T-helper 17 cell (primary cell): ENCODE measurements around the gene TK1. TPM values are rescaled to one million over a fixed set of nuclear protein-coding genes. Genes with fewer than 3 reads are reported as not detected.
A peak's percentile ranks its signal among the peaks of the same experiment; 100 is the strongest.
"Not testable (repeated sequence)": the region's sequence is repeated elsewhere in the genome, so short reads cannot be mapped to it uniquely, and the experiment has no call there.

Experiments
- ATAC-seq: fragments of 150-1000 bp; cut with Tn5 transposase; 2 replicates; pipeline ENCODE4 v1.10.0; 2021; ENCODE audit warnings: mild to moderate bottlenecking, moderate library complexity
- DNase-seq, 3 donors: peaks; one replicate each; pipeline versions ENCODE4 v3.0.0 to v3.0.0-alpha.2; 2020 to 2021
- H3K9me3 ChIP-seq: one replicate; pipeline ENCODE4 v1.7.0; 2013; ENCODE audit warnings: low read length, mild to moderate bottlenecking; ENCODE audit not compliant: control insufficient read depth, poor library complexity, severe bottlenecking
- H3K27ac Mint-ChIP-seq: one replicate; pipeline ENCODE4 v1.8.0; 2022; ENCODE audit warnings: mild to moderate bottlenecking, moderate library complexity, mixed read lengths
- H3K27me3 Mint-ChIP-seq: one replicate; pipeline ENCODE4 v1.8.0; 2022; ENCODE audit warnings: mixed read lengths
- H3K36me3 Mint-ChIP-seq: one replicate; pipeline ENCODE4 v1.8.0; 2022; ENCODE audit warnings: low read depth, mixed read lengths
- H3K4me1 Mint-ChIP-seq: one replicate; pipeline ENCODE4 v1.8.0; 2022; ENCODE audit warnings: mild to moderate bottlenecking, mixed read lengths
- H3K4me3 Mint-ChIP-seq: one replicate; pipeline ENCODE4 v1.8.0; 2022; ENCODE audit warnings: mild to moderate bottlenecking, moderate library complexity, mixed read lengths
- total RNA-seq, 4 donors: library from RNA in 2 of 4; stranded (reverse) in 2 of 4; gene quantifications; one replicate each; pipeline ENCODE4 v1.2.3 and lab custom pipeline; 2022 to 2026

Gene TK1
- total RNA-seq, 2 donors from 2014 or later = 0.42 to 1.2 TPM

GRCh38 chr17:78180083-78180482, 6.8 kb downstream of the TK1 start:
- Mint-ChIP-seq H3K27ac (peak overlapping the region; percentile 71), H3K36me3 (no peaks in the 10 kb centered on the region), H3K4me3 (peak overlapping the region; percentile 19), H3K27me3 (no peaks in the 10 kb centered on the region), H3K4me1 (peaks cover 11% of the 10 kb centered on the region)
- no peak for DNase-seq
- no peaks in the 10 kb centered on the region for H3K9me3 ChIP-seq
- ATAC-seq = no peak

GRCh38 chr17:78179372-78179771, 7.5 kb downstream of the TK1 start:
- no peaks in the 10 kb centered on the region for H3K27me3 Mint-ChIP-seq
- no peak overlapping the region for H3K4me3 Mint-ChIP-seq
- H3K27ac Mint-ChIP-seq = peak overlapping the region; percentile 4
- ATAC-seq (no peak), DNase-seq (no peak)
- no peaks in the 10 kb centered on the region for H3K9me3 ChIP-seq
- H3K4me1 Mint-ChIP-seq = peaks cover 9% of the 10 kb centered on the region
- H3K36me3 Mint-ChIP-seq = no peaks in the 10 kb centered on the region

GRCh38 chr17:78176548-78177025, 10.3 kb downstream of the TK1 start:
- H3K9me3 ChIP-seq = no peaks in the 10 kb centered on the region
- Mint-ChIP-seq H3K36me3 (peaks cover 2% of the 10 kb centered on the region), H3K27ac (no peak overlapping the region)

GRCh38 chr17:78175643-78175981, 11.2 kb downstream of the TK1 start:
- ATAC-seq = no peak
- H3K4me3 Mint-ChIP-seq = no peak overlapping the region
- H3K27me3 Mint-ChIP-seq = no peaks in the 10 kb centered on the region
- peaks cover 2% of the 10 kb centered on the region for H3K36me3 Mint-ChIP-seq
- peak overlapping the region; percentile 83 for H3K27ac Mint-ChIP-seq
- H3K4me1 Mint-ChIP-seq = peaks cover 36% of the 10 kb centered on the region
- DNase-seq = no peak
- H3K9me3 ChIP-seq = no peaks in the 10 kb centered on the region

More at GRCh38 chr17:78176548-78177025, 10.3 kb downstream of the TK1 start:
- peaks cover 36% of the 10 kb centered on the region for H3K4me1 Mint-ChIP-seq
- no peaks in the 10 kb centered on the region for H3K27me3 Mint-ChIP-seq
- no peak overlapping the region for H3K4me3 Mint-ChIP-seq
- ATAC-seq (peak; percentile 78), DNase-seq (peak; percentile 61 to 75 (median 64))

DNA sequence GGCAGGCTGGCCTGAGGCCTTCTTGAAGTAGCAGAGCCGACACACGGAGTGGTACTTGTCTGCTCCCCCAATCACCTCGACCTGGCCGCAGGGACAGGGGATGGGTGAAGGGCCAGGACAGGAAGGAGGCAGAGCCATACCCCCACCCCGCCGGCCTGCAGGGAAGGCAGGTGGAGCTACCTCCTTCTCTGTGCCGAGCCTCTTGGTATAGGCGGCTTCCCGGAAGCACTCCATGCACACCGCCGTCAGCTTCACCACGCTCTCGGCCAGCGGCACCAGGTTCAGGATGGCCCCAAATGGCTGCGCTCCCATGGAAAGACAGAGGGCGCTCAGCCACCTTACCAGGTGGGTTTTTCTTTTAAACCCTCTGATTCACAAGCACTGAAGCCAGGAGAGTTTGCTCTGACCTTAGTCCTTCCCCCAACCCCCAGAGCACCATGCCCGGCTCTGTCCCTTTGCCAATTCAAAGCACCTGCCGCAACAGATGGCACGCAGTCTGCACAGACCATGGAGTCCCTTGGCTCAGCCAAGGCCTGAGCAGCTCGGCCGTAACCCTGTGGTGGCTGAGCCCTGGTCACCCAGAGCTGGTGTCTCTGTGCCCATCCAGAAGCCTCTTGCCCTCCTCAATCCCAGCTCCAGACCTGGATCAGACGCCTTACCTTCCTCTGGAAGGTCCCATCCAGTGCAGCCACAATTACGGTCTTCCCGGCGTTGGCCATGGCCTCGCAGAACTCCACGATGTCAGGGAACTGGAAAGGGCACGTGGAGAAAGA, 11.8 kb downstream of the TK1 start:
- peaks cover 33% of the 10 kb centered on the region for H3K4me1 Mint-ChIP-seq
- H3K36me3 Mint-ChIP-seq = peaks cover 2% of the 10 kb centered on the region
- peak overlapping the region; percentile 96 for H3K27ac Mint-ChIP-seq
- H3K9me3 ChIP-seq = no peaks in the 10 kb centered on the region
- H3K27me3 Mint-ChIP-seq = no peaks in the 10 kb centered on the region
- ATAC-seq (no peak), DNase-seq (no peak)
- no peak overlapping the region for H3K4me3 Mint-ChIP-seq

DNA sequence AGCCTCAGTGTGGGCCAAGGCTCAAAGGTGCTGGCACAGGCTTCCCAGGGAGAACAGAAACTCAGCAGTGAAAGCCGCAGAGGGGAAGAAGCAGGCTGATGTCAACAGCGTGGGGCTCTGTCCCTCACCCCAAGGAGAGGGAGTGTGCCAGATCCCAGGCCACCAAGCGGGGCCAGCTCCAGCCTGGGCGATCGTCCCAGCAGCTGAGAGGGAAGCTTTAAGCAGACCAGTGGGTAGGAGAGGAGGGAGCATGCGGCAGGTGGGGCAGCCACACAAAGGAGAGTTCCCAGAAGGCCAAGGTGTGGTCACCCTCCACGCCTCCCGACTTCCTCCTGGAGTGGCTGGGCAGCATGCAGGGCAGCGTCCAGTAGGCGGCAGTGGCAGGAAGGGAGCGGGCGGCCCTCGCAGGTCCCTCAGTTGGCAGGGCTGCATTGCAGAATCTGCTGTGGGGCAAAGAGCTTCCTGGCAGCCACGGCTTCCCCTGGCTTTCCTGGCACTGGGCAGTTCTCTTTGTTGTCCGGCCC, 12.4 kb downstream of the TK1 start:
- Mint-ChIP-seq H3K27me3 (no peaks in the 10 kb centered on the region), H3K4me1 (peaks cover 33% of the 10 kb centered on the region), H3K4me3 (peak overlapping the region; percentile 57), H3K27ac (peak overlapping the region; percentile 96), H3K36me3 (peaks cover 2% of the 10 kb centered on the region)
- DNase-seq (no peak), ATAC-seq (no peak)
- no peaks in the 10 kb centered on the region for H3K9me3 ChIP-seq

- Mint-ChIP-seq H3K27me3 (no peaks in the 10 kb centered on the region), H3K36me3 (peaks cover 2% of the 10 kb centered on the region), H3K27ac (peak overlapping the region; percentile 96), H3K4me1 (peaks cover 33% of the 10 kb centered on the region), H3K4me3 (peak overlapping the region; percentile 79)
- no peak for DNase-seq
- ATAC-seq = peak; percentile 41
- H3K9me3 ChIP-seq = no peaks in the 10 kb centered on the region
Observed at GRCh38 chr17:78173097-78173715, 13.6 kb downstream of the TK1 start.

GRCh38 chr17:78172249-78173051, 14.4 kb downstream of the TK1 start:
- ATAC-seq (no peak), DNase-seq (no peak)
- H3K4me1 Mint-ChIP-seq = peaks cover 33% of the 10 kb centered on the region
- H3K27me3 Mint-ChIP-seq = no peaks in the 10 kb centered on the region
- peaks cover 2% of the 10 kb centered on the region for H3K36me3 Mint-ChIP-seq
- H3K4me3 Mint-ChIP-seq = no peak overlapping the region
- H3K9me3 ChIP-seq = no peaks in the 10 kb centered on the region
- H3K27ac Mint-ChIP-seq = peak overlapping the region; percentile 96

DNA sequence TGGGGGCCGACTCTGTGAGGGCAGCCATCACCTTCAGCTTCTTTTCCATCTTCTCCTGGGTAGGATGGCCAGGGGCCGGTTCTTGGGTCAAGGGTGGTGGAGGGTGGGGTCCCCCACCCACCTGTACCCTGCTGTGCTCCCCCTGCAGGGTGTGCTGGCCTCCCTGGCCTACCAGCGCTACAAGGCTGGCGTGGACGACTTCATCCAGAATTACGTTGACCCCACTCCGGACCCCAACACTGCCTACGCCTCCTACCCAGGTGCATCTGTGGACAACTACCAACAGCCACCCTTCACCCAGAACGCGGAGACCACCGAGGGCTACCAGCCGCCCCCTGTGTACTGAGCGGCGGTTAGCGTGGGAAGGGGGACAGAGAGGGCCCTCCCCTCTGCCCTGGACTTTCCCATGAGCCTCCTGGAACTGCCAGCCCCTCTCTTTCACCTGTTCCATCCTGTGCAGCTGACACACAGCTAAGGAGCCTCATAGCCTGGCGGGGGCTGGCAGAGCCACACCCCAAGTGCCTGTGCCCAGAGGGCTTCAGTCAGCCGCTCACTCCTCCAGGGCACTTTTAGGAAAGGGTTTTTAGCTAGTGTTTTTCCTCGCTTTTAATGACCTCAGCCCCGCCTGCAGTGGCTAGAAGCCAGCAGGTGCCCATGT, 15.1 kb downstream of the TK1 start:
- not testable (repeated sequence) for H3K27me3 Mint-ChIP-seq, H3K9me3 ChIP-seq, DNase-seq, H3K36me3 Mint-ChIP-seq, H3K4me3 Mint-ChIP-seq, ATAC-seq
- peak overlapping the region; percentile 96 for H3K27ac Mint-ChIP-seq
- H3K4me1 Mint-ChIP-seq = peaks cover 33% of the 10 kb centered on the region

- Mint-ChIP-seq H3K4me3 (peak overlapping the region; percentile 21), H3K4me1 (peaks cover 29% of the 10 kb centered on the region), H3K27ac (no peak overlapping the region), H3K27me3 (no peaks in the 10 kb centered on the region), H3K36me3 (peaks cover 2% of the 10 kb centered on the region)
- H3K9me3 ChIP-seq = no peaks in the 10 kb centered on the region
- DNase-seq = no peak
- ATAC-seq = no peak
Observed at GRCh38 chr17:78170692-78171590, 15.9 kb downstream of the TK1 start.

DNA sequence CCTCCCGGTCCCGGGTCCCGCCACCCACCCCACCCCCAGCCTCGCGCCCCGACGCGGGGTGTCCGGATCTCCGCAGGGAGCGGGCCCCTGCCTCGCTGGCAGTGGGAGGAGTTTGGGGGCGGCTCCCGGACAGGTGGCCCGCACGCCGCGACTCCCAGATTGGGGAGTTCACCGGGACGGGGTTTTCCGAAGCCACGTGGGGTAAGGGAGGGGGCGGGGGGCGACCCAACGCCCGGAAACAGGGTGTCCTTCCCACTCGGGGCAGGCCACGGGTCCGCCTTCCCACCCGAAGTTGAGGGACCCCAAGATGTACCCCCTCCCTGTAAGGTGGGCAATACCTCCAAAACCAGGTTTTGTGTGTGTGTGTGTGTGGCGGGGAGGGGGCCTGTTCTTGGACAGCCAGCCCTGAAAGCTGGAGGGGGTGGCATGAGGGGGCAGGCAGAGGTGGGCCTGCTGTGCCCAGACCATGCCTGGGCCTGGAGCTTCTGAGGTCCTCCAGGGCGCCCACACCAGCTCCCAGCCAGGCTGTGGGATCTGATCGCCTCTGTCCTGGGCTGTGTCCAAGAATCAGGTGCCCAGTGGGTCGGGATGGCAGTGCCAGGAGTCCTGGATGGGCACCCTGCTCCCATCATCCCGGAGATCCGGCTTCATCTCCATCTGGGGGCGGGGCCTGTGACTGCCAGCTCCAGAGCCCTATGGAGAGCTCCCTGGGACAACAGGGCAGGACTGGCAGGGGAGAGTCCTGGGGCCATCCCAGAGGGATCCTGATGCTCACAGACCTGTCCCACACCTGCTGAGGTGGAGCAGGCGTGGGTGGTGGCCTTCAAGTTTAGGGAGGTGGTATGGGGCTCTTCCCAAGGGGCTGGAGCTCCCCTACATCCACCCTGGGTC, 17.7 kb downstream of the TK1 start:
- no peaks in the 10 kb centered on the region for H3K27me3 Mint-ChIP-seq
- peak overlapping the region; percentile 83 for H3K4me3 Mint-ChIP-seq
- peaks cover 2% of the 10 kb centered on the region for H3K36me3 Mint-ChIP-seq
- no peaks in the 10 kb centered on the region for H3K9me3 ChIP-seq
- H3K27ac Mint-ChIP-seq = peak overlapping the region; percentile 72
- DNase-seq (peak; percentile 60 to 71 (median 67)), ATAC-seq (peak; percentile 79)
- peaks cover 26% of the 10 kb centered on the region for H3K4me1 Mint-ChIP-seq
